Spleen (tissue), 7 donors: Measurements from ENCODE around the gene GPR21.

Experiments
- POLR2AphosphoS5 ChIP-seq, 3 donors: sonication (generic); formaldehyde crosslinking; IDR thresholded peaks; one replicate each; pipeline ENCODE4 v1.5.1; 2017; ENCODE audit warnings: antibody characterized with exemption in 3 of 3
- TF ChIP-seq, protein P1 (sequence below), 11 experiments: fragments of 200-600 bp in 7 of 11; fragments of 450-650 bp in 4 of 11; sonication (generic) in 4 of 11; IDR thresholded peaks in 8 of 11; conservative IDR thresholded peaks in 3 of 11; 1 replicate in 7 of 11; 2 replicates in 4 of 11; pipeline versions ENCODE4 v1.4.0 to v1.8.0; 2016 to 2021; ENCODE audit warnings: antibody characterized with exemption in 11 of 11, inconsistent platforms in 4 of 11, mild to moderate bottlenecking in 1 of 11
- donor health status: DM: no; HTN: no; CAD: no; lungs with moderate emphysema.
- donor health status: DM: no; HTN: no; CAD: no.
- donor health status: DM: no; HTN: no; CAD: no.

DNA sequence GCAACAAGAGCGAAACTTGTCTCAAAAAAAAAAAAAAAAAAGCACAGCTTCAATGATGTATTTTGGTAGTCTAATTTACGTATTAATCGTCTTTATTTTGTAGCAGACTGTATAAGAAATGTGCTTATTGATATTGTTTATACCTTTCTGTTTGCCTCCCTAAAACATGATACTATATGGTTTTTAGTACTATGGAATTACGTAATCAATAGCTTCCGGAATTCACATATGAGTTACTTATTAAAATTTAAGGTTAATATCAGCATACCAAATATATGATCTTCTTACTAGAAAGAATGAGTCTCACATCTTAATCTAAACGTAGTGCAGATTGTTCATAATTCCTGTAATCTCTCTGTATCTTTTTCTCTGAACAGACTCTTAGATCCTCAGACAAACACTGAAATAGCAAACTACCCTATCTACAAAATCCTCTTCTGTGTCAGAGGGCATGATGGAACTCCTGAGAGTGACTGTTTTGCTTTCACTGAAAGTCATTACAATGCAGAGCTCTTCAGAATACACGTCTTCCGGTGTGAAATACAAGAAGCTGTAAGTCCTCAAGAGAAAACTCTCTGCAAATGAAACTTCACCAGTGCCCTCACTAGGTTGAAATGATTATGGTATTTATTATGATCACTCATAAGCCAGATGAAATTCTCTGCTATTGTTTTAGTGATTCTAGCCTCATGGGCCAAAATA, 44.4 kb upstream of the GPR21 start:
- no peak for TF ChIP-seq POLR2AphosphoS5 (IDR thresholded peaks at IDR 0.05)
- TF ChIP-seq, protein P1, sequence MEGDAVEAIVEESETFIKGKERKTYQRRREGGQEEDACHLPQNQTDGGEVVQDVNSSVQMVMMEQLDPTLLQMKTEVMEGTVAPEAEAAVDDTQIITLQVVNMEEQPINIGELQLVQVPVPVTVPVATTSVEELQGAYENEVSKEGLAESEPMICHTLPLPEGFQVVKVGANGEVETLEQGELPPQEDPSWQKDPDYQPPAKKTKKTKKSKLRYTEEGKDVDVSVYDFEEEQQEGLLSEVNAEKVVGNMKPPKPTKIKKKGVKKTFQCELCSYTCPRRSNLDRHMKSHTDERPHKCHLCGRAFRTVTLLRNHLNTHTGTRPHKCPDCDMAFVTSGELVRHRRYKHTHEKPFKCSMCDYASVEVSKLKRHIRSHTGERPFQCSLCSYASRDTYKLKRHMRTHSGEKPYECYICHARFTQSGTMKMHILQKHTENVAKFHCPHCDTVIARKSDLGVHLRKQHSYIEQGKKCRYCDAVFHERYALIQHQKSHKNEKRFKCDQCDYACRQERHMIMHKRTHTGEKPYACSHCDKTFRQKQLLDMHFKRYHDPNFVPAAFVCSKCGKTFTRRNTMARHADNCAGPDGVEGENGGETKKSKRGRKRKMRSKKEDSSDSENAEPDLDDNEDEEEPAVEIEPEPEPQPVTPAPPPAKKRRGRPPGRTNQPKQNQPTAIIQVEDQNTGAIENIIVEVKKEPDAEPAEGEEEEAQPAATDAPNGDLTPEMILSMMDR (IDR thresholded peaks at IDR 0.05 in 8 of 11, conservative IDR thresholded peaks at IDR 0.05 in 3 of 11) = no peak
